ENCODE data around the gene ZC3H12C. TPM values are rescaled to one million over a fixed set of nuclear protein-coding genes. Genes with fewer than 3 reads are reported as not detected.

ZC3H12C gene
- total RNA-seq, 2 experiments from 2014 or later = not detected

DNA sequence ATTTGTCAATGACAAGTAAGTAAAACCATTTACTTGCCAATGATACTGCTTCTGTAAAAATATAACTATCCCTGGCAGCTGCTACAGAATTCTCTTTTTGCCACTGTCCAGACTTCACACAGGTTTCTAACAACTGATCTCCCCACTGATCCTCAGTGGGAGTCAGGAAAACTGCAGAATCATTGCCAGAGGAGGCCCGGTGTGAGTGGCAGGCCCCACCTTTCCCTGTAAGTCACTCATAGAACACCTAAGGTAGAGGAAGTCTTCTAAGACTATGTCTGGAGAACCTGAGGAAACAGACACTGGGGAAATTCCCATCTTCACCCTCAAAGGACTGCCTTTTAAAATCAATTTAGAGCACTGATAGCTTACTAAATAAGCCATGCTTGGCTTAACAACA lies 66.3 kb downstream of the ZC3H12C start:
- intact Hi-C loops (cut with micrococcal nuclease; ENCODE audit: unreplicated experiment) = no loop called here
- POLR2A ChIA-PET = interaction anchor here (0.8 kb wide), 1 partner anchor 294 kb away, joined by 4 read pairs; no protein-coding TSS in a partner anchor
- CTCF ChIA-PET (ENCODE audit: unreplicated experiment) = no interaction called here

DNA sequence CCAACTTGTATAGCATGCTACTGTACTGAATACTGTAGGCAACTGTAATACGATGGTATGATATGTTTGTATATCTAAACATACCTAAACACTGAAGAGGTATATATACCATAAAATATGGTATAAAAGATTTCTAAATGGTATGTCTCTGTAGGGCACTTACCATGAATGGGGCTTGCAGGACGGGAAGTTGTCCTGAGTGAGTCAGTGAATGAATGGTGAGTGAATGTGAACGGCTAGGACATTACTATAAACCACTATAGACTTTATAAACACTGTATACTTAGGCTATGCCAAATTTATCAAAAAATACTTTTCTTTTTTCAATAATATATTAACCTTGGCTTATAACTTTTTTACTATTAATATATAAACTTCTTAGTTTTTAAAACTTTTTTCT lies 66.8 kb downstream of the ZC3H12C start:
- no peak for DNase-seq (ENCODE audit: low spot score)
- Histone ChIP-seq H3K9me2 (ENCODE audit: insufficient read depth, low read length) (no peaks in the 10 kb centered on the region), H3K4me2 (ENCODE audit: low read length) (no peak overlapping the region), H4K20me1 (ENCODE audit: insufficient read depth, low read length) (no peaks in the 10 kb centered on the region), H3K9me3 (ENCODE audit: low read length) (no peaks in the 10 kb centered on the region), H3K4me3 (ENCODE audit: low read depth, low read length, poor library complexity, severe bottlenecking) (no peak overlapping the region), H3K27ac (ENCODE audit: low read depth, low read length, poor library complexity, severe bottlenecking) (no peak overlapping the region), H3K79me2 (ENCODE audit: insufficient read depth, low read depth, low read length) (no peaks in the 10 kb centered on the region), H2AFZ (ENCODE audit: low read length) (no peak overlapping the region), H3K4me1 (ENCODE audit: insufficient read depth, low read length, poor library complexity, severe bottlenecking) (no peaks in the 10 kb centered on the region), H3K36me3 (ENCODE audit: insufficient read depth, low read length) (no peaks in the 10 kb centered on the region)
- TF ChIP-seq, protein P1, sequence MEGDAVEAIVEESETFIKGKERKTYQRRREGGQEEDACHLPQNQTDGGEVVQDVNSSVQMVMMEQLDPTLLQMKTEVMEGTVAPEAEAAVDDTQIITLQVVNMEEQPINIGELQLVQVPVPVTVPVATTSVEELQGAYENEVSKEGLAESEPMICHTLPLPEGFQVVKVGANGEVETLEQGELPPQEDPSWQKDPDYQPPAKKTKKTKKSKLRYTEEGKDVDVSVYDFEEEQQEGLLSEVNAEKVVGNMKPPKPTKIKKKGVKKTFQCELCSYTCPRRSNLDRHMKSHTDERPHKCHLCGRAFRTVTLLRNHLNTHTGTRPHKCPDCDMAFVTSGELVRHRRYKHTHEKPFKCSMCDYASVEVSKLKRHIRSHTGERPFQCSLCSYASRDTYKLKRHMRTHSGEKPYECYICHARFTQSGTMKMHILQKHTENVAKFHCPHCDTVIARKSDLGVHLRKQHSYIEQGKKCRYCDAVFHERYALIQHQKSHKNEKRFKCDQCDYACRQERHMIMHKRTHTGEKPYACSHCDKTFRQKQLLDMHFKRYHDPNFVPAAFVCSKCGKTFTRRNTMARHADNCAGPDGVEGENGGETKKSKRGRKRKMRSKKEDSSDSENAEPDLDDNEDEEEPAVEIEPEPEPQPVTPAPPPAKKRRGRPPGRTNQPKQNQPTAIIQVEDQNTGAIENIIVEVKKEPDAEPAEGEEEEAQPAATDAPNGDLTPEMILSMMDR (conservative IDR thresholded peaks at IDR 0.05; ENCODE audit: low read length) = no peak
- TF ChIP-seq EZH2phosphoT487 (IDR thresholded peaks at IDR 0.05; ENCODE audit: borderline replicate concordance, low read depth, low read length) = no peak
- no TSS peak for BruUV-seq (replicated peaks)
- CTCF ChIA-PET (ENCODE audit: unreplicated experiment) = no interaction called here
- POLR2A ChIA-PET = interaction anchor here (0.7 to 0.8 kb wide), 2 partner anchors 28 to 169 kb away, joined by 3 read pairs; no protein-coding TSS in a partner anchor
- intact Hi-C loops (cut with micrococcal nuclease; ENCODE audit: unreplicated experiment) = no loop called here

More for the DNA sequence above, 66.3 kb downstream of the ZC3H12C start:
- no peaks in the 10 kb centered on the region for H3K4me1 ChIP-seq (ENCODE audit: insufficient read depth, low read length, poor library complexity, severe bottlenecking)
- no peak for DNase-seq (ENCODE audit: low spot score)
- no peak for TF ChIP-seq EZH2phosphoT487 (IDR thresholded peaks at IDR 0.05; ENCODE audit: borderline replicate concordance, low read depth, low read length)
- TF ChIP-seq, protein P1 (conservative IDR thresholded peaks at IDR 0.05; ENCODE audit: low read length) = no peak
- H3K4me3 ChIP-seq (ENCODE audit: low read depth, low read length, poor library complexity, severe bottlenecking) = no peak overlapping the region
- H3K27ac ChIP-seq (ENCODE audit: low read depth, low read length, poor library complexity, severe bottlenecking) = no peak overlapping the region
- H3K79me2 ChIP-seq (ENCODE audit: insufficient read depth, low read depth, low read length) = no peaks in the 10 kb centered on the region
- H4K20me1 ChIP-seq (ENCODE audit: insufficient read depth, low read length) = no peaks in the 10 kb centered on the region
- H3K36me3 ChIP-seq (ENCODE audit: insufficient read depth, low read length) = no peaks in the 10 kb centered on the region
- no peak overlapping the region for H2AFZ ChIP-seq (ENCODE audit: low read length)
- H3K9me2 ChIP-seq (ENCODE audit: insufficient read depth, low read length) = no peaks in the 10 kb centered on the region
- H3K9me3 ChIP-seq (ENCODE audit: low read length) = no peaks in the 10 kb centered on the region
- BruUV-seq (replicated peaks) = no TSS peak
- no peak overlapping the region for H3K4me2 ChIP-seq (ENCODE audit: low read length)

DNA sequence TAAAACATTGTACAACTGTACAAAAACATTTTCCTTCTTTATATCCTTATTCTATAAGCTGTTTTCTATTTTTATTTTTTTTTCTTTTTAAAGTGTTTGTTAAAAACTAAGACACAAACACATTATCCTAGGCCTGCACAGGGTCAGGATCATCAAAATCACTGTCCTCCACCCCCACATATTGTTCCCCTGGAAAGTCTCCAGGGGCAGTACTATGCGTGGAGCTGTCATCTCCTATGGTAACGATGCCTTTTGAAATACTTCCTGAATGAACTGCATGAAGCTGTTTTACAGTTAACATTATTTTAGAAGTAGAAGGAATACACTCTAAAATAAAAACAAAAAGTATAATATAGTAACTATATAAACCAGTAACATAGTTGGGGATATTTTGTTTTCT lies 67.2 kb downstream of the ZC3H12C start:
- no TSS peak for BruUV-seq (replicated peaks)
- H3K9me2 ChIP-seq (ENCODE audit: insufficient read depth, low read length) = no peaks in the 10 kb centered on the region
- no peak for DNase-seq (ENCODE audit: low spot score)
- H3K4me1 ChIP-seq (ENCODE audit: insufficient read depth, low read length, poor library complexity, severe bottlenecking) = no peaks in the 10 kb centered on the region
- no peak overlapping the region for H3K27ac ChIP-seq (ENCODE audit: low read depth, low read length, poor library complexity, severe bottlenecking)
- no peaks in the 10 kb centered on the region for H3K9me3 ChIP-seq (ENCODE audit: low read length)
- H3K36me3 ChIP-seq (ENCODE audit: insufficient read depth, low read length) = no peaks in the 10 kb centered on the region
- no peak overlapping the region for H2AFZ ChIP-seq (ENCODE audit: low read length)
- H3K79me2 ChIP-seq (ENCODE audit: insufficient read depth, low read depth, low read length) = no peaks in the 10 kb centered on the region
- intact Hi-C loops (cut with micrococcal nuclease; ENCODE audit: unreplicated experiment) = no loop called here
- H3K4me3 ChIP-seq (ENCODE audit: low read depth, low read length, poor library complexity, severe bottlenecking) = no peak overlapping the region
- no peak for TF ChIP-seq EZH2phosphoT487 (IDR thresholded peaks at IDR 0.05; ENCODE audit: borderline replicate concordance, low read depth, low read length)
- TF ChIP-seq, protein P1 (conservative IDR thresholded peaks at IDR 0.05; ENCODE audit: low read length) = no peak
- ChIA-PET CTCF (ENCODE audit: unreplicated experiment) (no interaction called here), POLR2A (interaction anchor here (0.7 to 0.8 kb wide), 2 partner anchors 28 to 169 kb away, joined by 3 read pairs; no protein-coding TSS in a partner anchor)
- no peaks in the 10 kb centered on the region for H4K20me1 ChIP-seq (ENCODE audit: insufficient read depth, low read length)
- H3K4me2 ChIP-seq (ENCODE audit: low read length) = no peak overlapping the region
